Endothelial cell of umbilical vein (primary cell): ENCODE data around the gene HCAR2. TPM values are rescaled to one million over a fixed set of nuclear protein-coding genes. Genes with fewer than 3 reads are reported as not detected.

Experiments
- BruUV-seq: library from RNA; stranded (reverse); fragments of 400-500 nt; replicated peaks from 2 replicates; lab custom pipeline; 2021; lab: Mats Ljungman, UMichigan
- CTCF ChIA-PET: fragments of 300-600, 350-600 bp; sonication (Branson Sonifier 250); formaldehyde crosslinking; loops from one replicate; lab custom pipeline; 2021; ENCODE audit warnings: antibody characterized with exemption, inconsistent platforms; lab: Charles Lee
- POLR2A ChIA-PET: fragments of 300-600, 350-600 bp; sonication (Branson Sonifier 250); formaldehyde crosslinking; loops from one replicate; lab custom pipeline; 2021; ENCODE audit warnings: antibody characterized with exemption, inconsistent platforms; lab: Charles Lee
- DNase-seq: peaks from one replicate; pipeline ENCODE4 v3.0.0-alpha.2; 2011; ENCODE audit warnings: low read depth, low spot score
- FAIRE-seq: peaks from 2 replicates; lab custom pipeline; 2011; peaks lifted over from hg19 to GRCh38; lab: Jason Lieb, UNC
- H2AFZ ChIP-seq: 2 replicates; pipeline ENCODE4 v1.6.0; 2012; ENCODE audit warnings: low read depth, low read length, control low read depth, inconsistent platforms
- H3K27ac ChIP-seq: 2 replicates; pipeline ENCODE4 v1.5.1; 2011; ENCODE audit warnings: low read depth, mild to moderate bottlenecking, control low read depth, low read length, moderate library complexity; ENCODE audit not compliant: insufficient read depth
- H3K27me3 ChIP-seq, 2 experiments: 2 replicates each; pipeline versions ENCODE4 v1.6.0 to v1.6.1; 2011; ENCODE audit warnings: low read length in 2 of 2, mixed read lengths in 1 of 2; ENCODE audit not compliant: control insufficient read depth in 2 of 2, insufficient read depth in 2 of 2
- H3K36me3 ChIP-seq, 2 experiments: 2 replicates in 1 of 2; 3 replicates in 1 of 2; pipeline ENCODE4 v1.5.1; 2011; ENCODE audit warnings: low read length in 2 of 2, mild to moderate bottlenecking in 1 of 2, moderate library complexity in 1 of 2; ENCODE audit not compliant: control insufficient read depth in 2 of 2, insufficient read depth in 2 of 2; ENCODE audit errors: extremely low read depth in 1 of 2
- H3K4me1 ChIP-seq: 3 replicates; pipeline ENCODE4 v1.5.1; 2011; ENCODE audit warnings: mild to moderate bottlenecking, low read length; ENCODE audit not compliant: control insufficient read depth, insufficient read depth; ENCODE audit errors: extremely low read depth
- H3K4me2 ChIP-seq: 2 replicates; pipeline ENCODE4 v1.6.1; 2011; ENCODE audit warnings: low read length, control low read depth, mixed read lengths; ENCODE audit not compliant: insufficient read depth
- H3K4me3 ChIP-seq, 3 experiments: fragments of 200-600 bp in 1 of 3; sonication (generic), shearing (Covaris generic) in 1 of 3; replicated peaks in 1 of 3; 2 replicates each; pipeline ENCODE4 v1.5.1; 2011 to 2016; ENCODE audit warnings: control low read depth in 3 of 3, low read length in 3 of 3, mild to moderate bottlenecking in 2 of 3, inconsistent platforms in 1 of 3, low read depth in 1 of 3, moderate library complexity in 1 of 3; ENCODE audit not compliant: insufficient read depth in 1 of 3
- H3K79me2 ChIP-seq: 2 replicates; pipeline ENCODE4 v1.6.0; 2012; ENCODE audit warnings: low read length, inconsistent platforms; ENCODE audit not compliant: control insufficient read depth, insufficient read depth
- H3K9ac ChIP-seq: replicated peaks from 2 replicates; pipeline ENCODE3; 2011; ENCODE audit warnings: low read length, control low read depth; ENCODE audit not compliant: insufficient read depth; ENCODE audit errors: extremely low read depth
- H3K9me1 ChIP-seq: replicated peaks from 3 replicates; pipeline ENCODE4 v1.6.0; 2011; ENCODE audit warnings: mild to moderate bottlenecking, low read length; ENCODE audit not compliant: control insufficient read depth, insufficient read depth; ENCODE audit errors: extremely low read depth
- H3K9me3 ChIP-seq: replicated peaks from 2 replicates; pipeline ENCODE4 v1.5.1; 2012; ENCODE audit warnings: low read length, inconsistent platforms; ENCODE audit not compliant: control insufficient read depth, insufficient read depth
- H4K20me1 ChIP-seq: replicated peaks from 2 replicates; pipeline ENCODE3; 2011; ENCODE audit warnings: mild to moderate bottlenecking, low read length; ENCODE audit not compliant: control insufficient read depth, insufficient read depth; ENCODE audit errors: extremely low read depth
- EZH2 ChIP-seq: IDR thresholded peaks from 2 replicates; pipeline ENCODE4 v1.6.1; 2012; ENCODE audit warnings: borderline replicate concordance, low read depth, mild to moderate bottlenecking, moderate library complexity, low read length, inconsistent platforms; ENCODE audit not compliant: severe bottlenecking
- FOS ChIP-seq: IDR thresholded peaks from 2 replicates; pipeline ENCODE4 v1.6.1; 2011; ENCODE audit warnings: mild to moderate bottlenecking, low read length, moderate library complexity, borderline replicate concordance; ENCODE audit not compliant: insufficient read depth
- GATA2 ChIP-seq: IDR thresholded peaks from 2 replicates; pipeline ENCODE4 v1.7.0; 2011; ENCODE audit warnings: low read depth, mild to moderate bottlenecking, moderate library complexity, mixed read lengths, low read length; ENCODE audit not compliant: insufficient read length, insufficient read depth
- JUN ChIP-seq: IDR thresholded peaks from 2 replicates; pipeline ENCODE4 v1.6.1; 2011; ENCODE audit warnings: borderline replicate concordance, low read depth; ENCODE audit not compliant: insufficient read length, insufficient read depth
- MYC ChIP-seq: IDR thresholded peaks from one replicate; pipeline ENCODE4 v1.6.1; 2011; ENCODE audit warnings: mild to moderate bottlenecking, low read depth, low read length
- POLR2A ChIP-seq: IDR thresholded peaks from 2 replicates; pipeline ENCODE4 v1.6.1; 2012; ENCODE audit warnings: low read depth, mild to moderate bottlenecking, control low read depth, low read length
- POLR2AphosphoS5 ChIP-seq: IDR thresholded peaks from 2 replicates; pipeline ENCODE4 v1.6.1; 2012; ENCODE audit warnings: low read depth, mild to moderate bottlenecking, control low read depth, low read length, moderate library complexity; ENCODE audit not compliant: insufficient read depth
- dilution Hi-C: fragments of 300-500 bp; cut with MboI; formaldehyde crosslinking; loops from one replicate; pipeline ENCODE4 v1.15.0; 2019; ENCODE audit warnings: low sequenced_read_pairs; ENCODE audit not compliant: extremely low pct_ligation_motif_present
- intact Hi-C: fragments of 100-400 bp; cut with micrococcal nuclease; formaldehyde crosslinking; loops from one replicate; pipeline ENCODE4 v1.10.0; 2022
- polyA plus RNA-seq, 4 experiments: library from polyadenylated mRNA; depleted of rRNA in 3 of 4; stranded (reverse) in 3 of 4; unstranded in 1 of 4; fragments of >200 nt; gene quantifications; 2 replicates each; pipeline versions ENCODE4 v1.2.1 to v1.2.3, GENCODE V29; 2011 to 2012; ENCODE audit warnings: missing spikeins in 1 of 4
- total RNA-seq: library from RNA; stranded (reverse); gene quantifications from 2 replicates; pipeline ENCODE4 v1.2.3, GENCODE V29; 2021
- TF ChIP-seq, protein P1 (sequence below), 2 donors: IDR thresholded peaks; 1 replicate in 1 of 2; 2 replicates in 1 of 2; pipeline ENCODE4 v1.5.1; 2011; ENCODE audit warnings: low read length in 2 of 2, mild to moderate bottlenecking in 2 of 2, moderate library complexity in 2 of 2, control low read depth in 1 of 2, inconsistent platforms in 1 of 2, low read depth in 1 of 2; ENCODE audit not compliant: insufficient read depth in 1 of 2; ENCODE audit errors: extremely low read depth in 1 of 2
- TF ChIP-seq, protein P2 (sequence below): IDR thresholded peaks from 2 replicates; pipeline ENCODE4 v1.6.1; 2011; ENCODE audit not compliant: insufficient read depth, insufficient read length

Gene HCAR2
- total and polyA plus RNA-seq, 2 donors (not counting 3 experiments of a cell fraction or from before 2014, with no cell fraction given), result not detected

DNA sequence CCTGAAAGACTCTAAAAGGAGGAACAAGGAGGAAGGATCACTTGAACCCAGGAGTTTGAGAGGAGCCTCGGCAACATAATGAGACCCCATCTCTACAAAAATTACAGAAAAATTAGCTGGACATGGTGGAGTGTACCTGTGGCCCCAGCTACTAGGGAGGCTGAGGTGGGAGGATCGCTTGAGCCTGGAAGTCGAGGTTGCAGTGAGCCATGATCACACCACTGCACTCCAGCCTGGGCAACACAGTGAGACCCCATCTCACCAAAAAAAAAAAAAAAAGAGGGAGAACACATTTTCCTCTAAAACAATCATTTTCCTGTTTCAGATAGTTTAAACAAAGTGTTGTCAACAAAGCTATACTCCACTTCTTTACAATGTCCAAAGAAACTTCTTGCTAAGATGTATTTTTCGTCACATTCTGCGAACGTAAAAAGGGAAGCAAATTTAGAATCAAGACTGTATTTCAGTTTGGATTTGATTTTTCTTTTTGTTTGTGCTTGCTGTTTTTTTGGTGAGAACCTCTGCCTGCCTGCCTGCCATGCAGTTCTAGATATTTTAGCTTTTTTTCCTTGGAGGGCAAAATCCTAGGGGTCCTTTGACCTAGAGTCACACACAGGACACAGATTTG is 22.4 kb upstream of the HCAR2 start:
- H3K9ac ChIP-seq, result peak overlapping the region; percentile 74
- no peaks in the 10 kb centered on the region for H3K27me3 ChIP-seq
- intact Hi-C loops, result no loop called here
- peaks cover 19% of the 10 kb centered on the region for H3K4me1 ChIP-seq
- FAIRE-seq (no peak), DNase-seq (no peak)
- peak overlapping the region; percentile 69 for H3K27ac ChIP-seq
- POLR2A ChIA-PET, result interaction anchor here (0.7 kb wide), 1 partner anchor 199 kb away, joined by 3 read pairs; the partner anchor contains the start of genes KNTC1 and RSRC2
- TF ChIP-seq EZH2, result no peak
- TF ChIP-seq GATA2, result no peak
- no peak for TF ChIP-seq POLR2A
- TF ChIP-seq MYC, result no peak
- TF ChIP-seq POLR2AphosphoS5, result no peak
- TF ChIP-seq, protein P1, sequence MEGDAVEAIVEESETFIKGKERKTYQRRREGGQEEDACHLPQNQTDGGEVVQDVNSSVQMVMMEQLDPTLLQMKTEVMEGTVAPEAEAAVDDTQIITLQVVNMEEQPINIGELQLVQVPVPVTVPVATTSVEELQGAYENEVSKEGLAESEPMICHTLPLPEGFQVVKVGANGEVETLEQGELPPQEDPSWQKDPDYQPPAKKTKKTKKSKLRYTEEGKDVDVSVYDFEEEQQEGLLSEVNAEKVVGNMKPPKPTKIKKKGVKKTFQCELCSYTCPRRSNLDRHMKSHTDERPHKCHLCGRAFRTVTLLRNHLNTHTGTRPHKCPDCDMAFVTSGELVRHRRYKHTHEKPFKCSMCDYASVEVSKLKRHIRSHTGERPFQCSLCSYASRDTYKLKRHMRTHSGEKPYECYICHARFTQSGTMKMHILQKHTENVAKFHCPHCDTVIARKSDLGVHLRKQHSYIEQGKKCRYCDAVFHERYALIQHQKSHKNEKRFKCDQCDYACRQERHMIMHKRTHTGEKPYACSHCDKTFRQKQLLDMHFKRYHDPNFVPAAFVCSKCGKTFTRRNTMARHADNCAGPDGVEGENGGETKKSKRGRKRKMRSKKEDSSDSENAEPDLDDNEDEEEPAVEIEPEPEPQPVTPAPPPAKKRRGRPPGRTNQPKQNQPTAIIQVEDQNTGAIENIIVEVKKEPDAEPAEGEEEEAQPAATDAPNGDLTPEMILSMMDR (IDR thresholded peaks at IDR 0.05; ENCODE audit: extremely low read depth in 1 of 2, insufficient read depth in 1 of 2, low read depth in 1 of 2, low read length in 2 of 2), result no peak
- no peak for TF ChIP-seq JUN
- TF ChIP-seq FOS, result no peak
- TF ChIP-seq, protein P2, sequence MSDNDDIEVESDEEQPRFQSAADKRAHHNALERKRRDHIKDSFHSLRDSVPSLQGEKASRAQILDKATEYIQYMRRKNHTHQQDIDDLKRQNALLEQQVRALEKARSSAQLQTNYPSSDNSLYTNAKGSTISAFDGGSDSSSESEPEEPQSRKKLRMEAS, result no peak
- H3K4me2 ChIP-seq, result peak overlapping the region; percentile 83
- CTCF ChIA-PET, result interaction anchor here (1.6 kb wide), 1 partner anchor 88 kb away, joined by 5 read pairs; no protein-coding TSS in a partner anchor
- H3K4me3 ChIP-seq, result no peak overlapping the region
- no peaks in the 10 kb centered on the region for H3K36me3 ChIP-seq
- no TSS peak for BruUV-seq
- dilution Hi-C loops, result no loop called here
- H3K9me3 ChIP-seq, result no peaks in the 10 kb centered on the region
- peak overlapping the region; percentile 51 for H2AFZ ChIP-seq
- H3K9me1 ChIP-seq, result no peaks in the 10 kb centered on the region
- H3K79me2 ChIP-seq, result no peaks in the 10 kb centered on the region
- H4K20me1 ChIP-seq, result no peaks in the 10 kb centered on the region
